MG63 (cell line): ENCODE results near the gene PROKR1. TPM values are rescaled to one million over a fixed set of nuclear protein-coding genes. Genes with fewer than 3 reads are reported as not detected.
A peak's percentile ranks its signal among the peaks of the same experiment; 100 is the strongest.
"Not testable (repeated sequence)": the region's sequence is repeated elsewhere in the genome, so short reads cannot be mapped to it uniquely, and the experiment has no call there.

Experiments
- DNase-seq: peaks from one replicate; pipeline ENCODE4 v3.0.0-alpha.2; 2020
- H3K27me3 ChIP-seq: fragments of 250-450 bp; sonication (Bioruptor Pico); 2 replicates; pipeline ENCODE4 v1.5.1; 2020; ENCODE audit warnings: mild to moderate bottlenecking, moderate library complexity
- H3K36me3 ChIP-seq: fragments of 250-450 bp; sonication (Bioruptor Pico); 2 replicates; pipeline ENCODE4 v1.5.1; 2020; ENCODE audit warnings: mild to moderate bottlenecking, moderate library complexity
- H3K4me3 ChIP-seq: fragments of 250-450 bp; sonication (Bioruptor Pico); 2 replicates; pipeline ENCODE4 v1.5.1; 2020; ENCODE audit warnings: mild to moderate bottlenecking, moderate library complexity
- H3K9me3 ChIP-seq: fragments of 250-450 bp; sonication (Bioruptor Pico); 2 replicates; pipeline ENCODE4 v1.5.1; 2020; ENCODE audit warnings: mild to moderate bottlenecking, moderate library complexity
- total RNA-seq: library from RNA; depleted of rRNA; stranded (reverse); fragments of >200 nt; shearing (Covaris generic); gene quantifications from 2 replicates; pipeline ENCODE4 v1.2.3, GENCODE V29; 2014; ENCODE audit warnings: low replicate concordance; rRNA removed

PROKR1 gene
- not detected in 2 replicates for total RNA-seq

DNA sequence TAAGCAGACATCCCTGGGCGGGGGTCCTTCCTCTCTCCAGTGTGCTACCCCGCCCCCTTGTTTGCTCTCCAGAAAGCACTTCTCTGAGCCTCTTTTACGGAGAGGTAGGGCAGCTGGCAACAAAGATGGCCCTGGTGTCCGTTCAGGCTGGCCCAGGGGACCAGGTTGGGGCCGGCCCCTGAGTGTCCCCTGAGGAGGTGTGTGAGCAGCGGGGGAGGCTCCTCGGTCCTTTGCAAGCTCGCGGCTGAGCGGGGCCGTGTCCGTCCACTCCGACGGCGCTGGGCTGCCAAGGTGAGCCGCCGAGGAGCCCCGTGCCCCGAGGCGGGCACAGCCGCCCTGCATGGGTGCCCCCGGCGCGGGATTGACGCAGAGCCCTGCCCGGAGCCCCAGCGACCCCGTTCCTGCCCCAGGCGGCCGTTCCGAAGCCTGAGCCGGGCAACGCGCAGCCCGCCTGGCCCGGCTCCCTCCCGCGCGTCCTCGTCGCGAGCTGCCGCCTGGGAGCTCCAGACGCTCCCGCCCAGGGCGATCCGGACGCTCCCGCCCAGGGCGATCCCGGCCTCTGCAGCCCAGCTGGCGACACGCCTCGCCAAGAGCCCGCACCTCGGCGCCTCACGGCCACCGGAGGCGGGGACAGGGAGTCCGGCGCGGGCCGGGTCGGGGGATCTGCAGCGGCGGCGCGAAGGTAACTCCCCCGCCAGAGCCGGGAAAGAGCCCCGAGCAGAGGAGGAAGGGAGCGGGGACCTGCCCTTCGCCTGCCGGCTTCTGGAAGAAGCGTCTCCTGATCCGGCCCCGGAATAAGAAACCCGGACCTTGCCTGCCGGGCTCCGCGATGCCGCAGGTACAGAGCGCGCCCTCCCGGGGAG is at the start of gene PROKR1:
PROKR1 (plus strand) TSS at position 569 of the 863 bp plus-strand sequence. CDS start 2,243 bp downstream, outside the sequence.
- H3K36me3 ChIP-seq: no peaks in the 10 kb centered on the region
- H3K9me3 ChIP-seq: peaks cover 6% of the 10 kb centered on the region; the same call in 1 of the 2 replicates
- DNase-seq: peak; percentile 49
- peak within 1 kb of the TSS; percentile 42 for H3K4me3 ChIP-seq
- H3K27me3 ChIP-seq: peaks cover 19% of the 10 kb centered on the region

- Histone ChIP-seq H3K9me3 (no peaks in the 10 kb centered on the region), H3K27me3 (no peaks in the 10 kb centered on the region), H3K36me3 (no peaks in the 10 kb centered on the region), H3K4me3 (no peak overlapping the region)
- DNase-seq: no peak
These were observed 49.3 kb upstream of the PROKR1 start for GRCh38 chr2:68594041-68594440.

DNA sequence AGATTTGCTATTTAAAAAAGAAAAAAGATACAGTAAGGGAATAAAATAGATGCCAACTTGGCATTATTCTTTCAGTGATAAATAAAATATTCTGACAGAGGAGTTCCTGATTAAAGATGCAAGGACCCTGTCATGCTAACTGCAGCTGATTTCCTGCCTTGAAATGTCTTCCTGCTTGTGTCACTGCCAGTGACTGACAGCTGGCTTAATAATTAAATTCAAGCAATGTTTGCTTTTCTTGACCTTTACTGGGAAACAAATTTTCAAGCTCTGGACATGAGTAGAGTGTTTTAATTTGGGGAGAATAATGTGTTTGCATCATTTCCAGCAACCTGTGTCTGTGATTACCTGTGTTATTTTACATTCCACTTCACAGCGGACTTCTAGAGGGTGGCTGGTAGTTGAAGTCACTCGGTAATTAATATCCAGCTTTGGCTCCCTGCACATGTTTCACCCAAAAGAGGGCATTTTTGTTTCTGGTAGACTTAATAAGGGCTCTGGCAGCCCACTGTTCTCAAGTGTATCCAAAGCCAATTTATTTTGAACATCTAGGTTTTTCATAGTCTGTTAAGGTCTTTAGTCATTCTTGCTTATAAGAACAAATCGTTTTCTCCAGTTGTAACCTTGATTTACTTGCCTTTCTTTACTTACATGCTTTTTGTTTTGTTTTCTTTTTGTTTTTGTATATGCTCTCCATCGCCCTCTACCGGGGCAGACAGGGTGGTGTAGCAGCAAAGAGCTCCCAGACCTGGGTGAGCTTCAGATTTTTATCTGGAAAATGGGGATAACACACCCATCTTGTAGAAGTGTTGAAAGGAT is 48.5 kb upstream of the PROKR1 start:
- no peak overlapping the region for H3K4me3 ChIP-seq
- peak; percentile 25 for DNase-seq
- no peaks in the 10 kb centered on the region for H3K27me3 ChIP-seq
- no peaks in the 10 kb centered on the region; the same call in 1 of the 2 replicates for H3K9me3 ChIP-seq
- H3K36me3 ChIP-seq: no peaks in the 10 kb centered on the region

- not testable (repeated sequence) for H3K27me3 ChIP-seq, H3K4me3 ChIP-seq, DNase-seq, H3K9me3 ChIP-seq, H3K36me3 ChIP-seq
These were observed 47.9 kb upstream of the PROKR1 start for GRCh38 chr2:68595493-68595785.

GRCh38 chr2:68600495-68600894 is 42.9 kb upstream of the PROKR1 start:
- H3K9me3 ChIP-seq, H3K27me3 ChIP-seq: not testable (repeated sequence)

DNA sequence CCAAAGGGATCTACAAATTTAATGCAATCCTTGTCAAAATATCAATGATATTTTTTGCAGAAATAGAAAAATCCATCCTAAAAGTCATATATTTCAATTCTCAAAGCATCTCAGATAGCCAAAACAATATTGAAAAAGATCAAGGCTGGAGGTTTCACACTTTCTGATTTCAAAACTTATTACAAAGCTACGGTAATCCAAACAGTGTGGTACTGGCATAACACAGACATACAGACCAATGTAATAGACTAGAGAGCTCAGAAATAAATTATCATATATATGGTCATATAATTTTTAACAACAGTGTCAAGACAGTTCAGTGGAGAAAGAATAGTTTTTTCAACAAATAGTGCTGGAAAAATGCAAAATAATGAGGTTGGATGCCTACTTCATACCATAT is 40.3 kb upstream of the PROKR1 start:
- Histone ChIP-seq H3K4me3 (no peak overlapping the region), H3K9me3 (peaks cover 3% of the 10 kb centered on the region; the same call in 1 of the 2 replicates), H3K36me3 (no peaks in the 10 kb centered on the region), H3K27me3 (no peaks in the 10 kb centered on the region)
- no peak for DNase-seq

More at GRCh38 chr2:68600495-68600894, 42.9 kb upstream of the PROKR1 start:
- H3K4me3 ChIP-seq, DNase-seq, H3K36me3 ChIP-seq: not testable (repeated sequence)

- Histone ChIP-seq H3K4me3 (no peak overlapping the region), H3K9me3 (peaks cover 3% of the 10 kb centered on the region; the same call in 1 of the 2 replicates), H3K36me3 (no peaks in the 10 kb centered on the region), H3K27me3 (no peaks in the 10 kb centered on the region)
- no peak for DNase-seq
These were observed 39.3 kb upstream of the PROKR1 start for GRCh38 chr2:68604077-68604476.

DNA sequence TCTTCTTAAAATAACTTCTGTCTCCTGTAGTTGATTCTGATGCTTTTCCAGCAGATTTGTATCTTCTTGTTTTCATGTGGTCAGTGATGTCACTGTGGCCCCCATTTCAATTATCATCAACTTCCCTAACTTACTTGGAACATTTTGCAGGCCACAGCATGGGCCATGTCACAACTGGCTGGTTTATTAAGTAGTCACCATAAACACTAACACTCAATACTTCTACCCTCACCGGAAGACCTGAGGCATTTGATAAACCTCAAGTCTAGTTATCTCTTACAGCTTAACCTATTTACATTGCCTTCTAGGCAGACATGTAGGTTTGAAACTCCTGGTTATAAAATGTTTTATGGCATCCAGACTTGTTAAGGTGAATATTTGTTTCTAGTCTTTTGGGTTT is 37.4 kb upstream of the PROKR1 start:
- no peak overlapping the region for H3K4me3 ChIP-seq
- no peak for DNase-seq
- peaks cover 3% of the 10 kb centered on the region; the same call in 1 of the 2 replicates for H3K9me3 ChIP-seq
- no peaks in the 10 kb centered on the region for H3K27me3 ChIP-seq
- H3K36me3 ChIP-seq: no peaks in the 10 kb centered on the region

DNA sequence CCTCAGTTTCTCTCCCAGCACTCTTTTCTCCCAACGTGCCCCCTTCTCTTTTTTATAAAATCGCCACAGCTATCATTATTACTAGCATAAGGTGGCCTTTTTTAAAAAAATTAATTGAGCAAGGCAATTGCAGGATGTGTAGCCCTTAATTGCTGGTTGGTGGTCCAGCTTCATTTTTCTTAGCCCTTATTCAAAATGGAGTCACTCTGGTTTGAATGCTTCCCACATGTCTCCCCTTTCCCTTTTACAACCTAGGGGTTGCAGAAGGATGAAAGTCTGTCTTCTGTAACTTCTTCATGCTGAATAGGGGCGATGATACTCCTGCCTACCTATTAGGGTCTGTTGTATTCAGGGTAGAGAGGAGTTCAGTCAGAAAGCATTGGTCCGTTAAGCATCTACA is 36.6 kb upstream of the PROKR1 start:
- Histone ChIP-seq H3K9me3 (peaks cover 3% of the 10 kb centered on the region; the same call in 1 of the 2 replicates), H3K36me3 (no peaks in the 10 kb centered on the region), H3K4me3 (no peak overlapping the region), H3K27me3 (no peaks in the 10 kb centered on the region)
- DNase-seq: no peak

- H3K4me3 ChIP-seq: no peak overlapping the region
- H3K9me3 ChIP-seq: no peaks in the 10 kb centered on the region; the same call in 1 of the 2 replicates
- H3K36me3 ChIP-seq: no peaks in the 10 kb centered on the region
These were observed 35.5 kb upstream of the PROKR1 start for GRCh38 chr2:68607837-68608236.

GRCh38 chr2:68612765-68613519 is 30.4 kb upstream of the PROKR1 start:
- DNase-seq: no peak
- no peaks in the 10 kb centered on the region for H3K27me3 ChIP-seq
- no peaks in the 10 kb centered on the region for H3K9me3 ChIP-seq
- no peaks in the 10 kb centered on the region for H3K36me3 ChIP-seq
- H3K4me3 ChIP-seq: no peak overlapping the region

More at GRCh38 chr2:68607837-68608236, 35.5 kb upstream of the PROKR1 start:
- no peaks in the 10 kb centered on the region for H3K27me3 ChIP-seq
- DNase-seq: no peak

GRCh38 chr2:68620772-68621171 is 22.6 kb upstream of the PROKR1 start:
- Histone ChIP-seq H3K27me3 (no peaks in the 10 kb centered on the region), H3K4me3 (no peak overlapping the region), H3K36me3 (no peaks in the 10 kb centered on the region), H3K9me3 (no peaks in the 10 kb centered on the region)
- no peak for DNase-seq

- H3K36me3 ChIP-seq: no peaks in the 10 kb centered on the region
- H3K9me3 ChIP-seq: no peaks in the 10 kb centered on the region
- H3K4me3 ChIP-seq: no peak overlapping the region
- no peak for DNase-seq
- no peaks in the 10 kb centered on the region; the same call in 1 of the 2 replicates for H3K27me3 ChIP-seq
These were observed 19.6 kb upstream of the PROKR1 start for GRCh38 chr2:68623820-68624219.

DNA sequence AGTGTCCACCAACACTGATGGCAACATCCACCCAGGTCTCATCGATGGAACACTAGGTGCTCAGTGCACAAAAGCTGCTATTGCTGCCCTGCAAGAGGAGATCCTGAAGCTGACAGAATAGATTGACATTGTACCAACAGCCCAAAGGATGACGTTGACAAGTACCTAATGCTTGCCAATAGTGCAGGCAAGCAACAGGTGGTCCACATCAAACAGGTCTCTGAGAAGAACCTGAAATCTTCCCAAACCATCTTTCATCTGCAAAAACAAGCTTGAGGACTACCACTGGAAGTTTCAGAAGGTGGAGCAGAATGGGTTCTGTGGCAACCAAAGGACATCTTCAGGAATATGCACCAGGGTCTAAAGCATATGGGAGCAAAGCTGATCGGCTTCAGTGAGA is 15.8 kb upstream of the PROKR1 start:
- Histone ChIP-seq H3K36me3 (no peaks in the 10 kb centered on the region), H3K9me3 (no peaks in the 10 kb centered on the region), H3K4me3 (no peak overlapping the region), H3K27me3 (no peaks in the 10 kb centered on the region; the same call in 1 of the 2 replicates)
- no peak for DNase-seq

DNA sequence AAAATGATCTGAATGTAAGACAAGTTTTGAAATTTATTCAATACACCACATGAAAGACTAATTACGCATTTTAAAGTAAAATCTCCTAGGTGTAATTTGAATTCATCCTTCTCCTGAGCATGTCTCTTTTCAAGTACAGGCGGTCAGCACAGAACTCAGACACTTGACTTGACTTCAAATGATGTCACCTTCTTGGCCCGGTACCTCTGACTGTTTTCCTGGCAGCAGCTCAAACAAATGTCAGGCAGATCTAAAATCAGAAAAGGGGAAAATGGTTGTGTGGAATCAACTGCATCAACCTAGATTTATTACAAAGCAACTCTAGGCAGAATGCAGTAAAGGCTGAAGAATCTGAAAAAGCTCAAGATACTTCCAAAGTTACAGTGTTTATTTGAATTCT is 11.4 kb upstream of the PROKR1 start:
- DNase-seq: peak; percentile 23
- Histone ChIP-seq H3K9me3 (no peaks in the 10 kb centered on the region), H3K36me3 (no peaks in the 10 kb centered on the region), H3K4me3 (no peak overlapping the region), H3K27me3 (no peaks in the 10 kb centered on the region)

DNA sequence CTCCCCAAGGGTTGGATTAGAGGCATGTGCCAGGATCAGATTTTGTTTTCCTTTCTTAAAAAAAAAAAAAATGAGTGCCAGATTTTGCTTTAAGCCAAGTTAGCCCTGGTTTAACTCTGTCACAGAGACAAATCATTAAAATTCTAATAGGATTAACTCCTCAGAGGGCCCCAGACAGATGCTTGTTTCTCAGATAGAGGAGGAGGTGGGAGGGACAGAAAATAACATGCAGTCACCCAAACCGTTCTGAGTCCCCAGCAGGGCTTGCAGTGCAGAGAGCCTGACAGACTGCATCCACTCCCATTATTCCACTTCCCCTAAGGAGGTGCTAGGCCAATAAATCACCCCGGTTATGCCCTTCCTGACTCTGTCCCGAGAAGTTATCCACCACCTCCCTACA is 6.3 kb upstream of the PROKR1 start:
- DNase-seq: no peak
- H3K27me3 ChIP-seq: no peaks in the 10 kb centered on the region
- H3K36me3 ChIP-seq: no peaks in the 10 kb centered on the region
- H3K9me3 ChIP-seq: peaks cover 1% of the 10 kb centered on the region; the same call in 1 of the 2 replicates
- no peak overlapping the region for H3K4me3 ChIP-seq
